GM12864 (cell line): ENCODE measurements around the gene TINAGL1.

ENCODE experiments used
- DNase-seq: peaks from one replicate; pipeline ENCODE4 v3.0.0-alpha.2; 2011; ENCODE audit warnings: low read depth
- H3K4me3 ChIP-seq: 2 replicates; pipeline ENCODE4 v1.5.1; 2011; ENCODE audit warnings: mild to moderate bottlenecking, low read depth, low read length, control low read depth
- TF ChIP-seq, protein P1 (sequence below): IDR thresholded peaks from 2 replicates; pipeline ENCODE4 v1.5.1; 2011; ENCODE audit warnings: low read depth, mild to moderate bottlenecking, moderate library complexity, low read length, control low read depth, inconsistent platforms; ENCODE audit errors: missing control alignments

Gene TINAGL1, protein sequence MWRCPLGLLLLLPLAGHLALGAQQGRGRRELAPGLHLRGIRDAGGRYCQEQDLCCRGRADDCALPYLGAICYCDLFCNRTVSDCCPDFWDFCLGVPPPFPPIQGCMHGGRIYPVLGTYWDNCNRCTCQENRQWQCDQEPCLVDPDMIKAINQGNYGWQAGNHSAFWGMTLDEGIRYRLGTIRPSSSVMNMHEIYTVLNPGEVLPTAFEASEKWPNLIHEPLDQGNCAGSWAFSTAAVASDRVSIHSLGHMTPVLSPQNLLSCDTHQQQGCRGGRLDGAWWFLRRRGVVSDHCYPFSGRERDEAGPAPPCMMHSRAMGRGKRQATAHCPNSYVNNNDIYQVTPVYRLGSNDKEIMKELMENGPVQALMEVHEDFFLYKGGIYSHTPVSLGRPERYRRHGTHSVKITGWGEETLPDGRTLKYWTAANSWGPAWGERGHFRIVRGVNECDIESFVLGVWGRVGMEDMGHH

DNA sequence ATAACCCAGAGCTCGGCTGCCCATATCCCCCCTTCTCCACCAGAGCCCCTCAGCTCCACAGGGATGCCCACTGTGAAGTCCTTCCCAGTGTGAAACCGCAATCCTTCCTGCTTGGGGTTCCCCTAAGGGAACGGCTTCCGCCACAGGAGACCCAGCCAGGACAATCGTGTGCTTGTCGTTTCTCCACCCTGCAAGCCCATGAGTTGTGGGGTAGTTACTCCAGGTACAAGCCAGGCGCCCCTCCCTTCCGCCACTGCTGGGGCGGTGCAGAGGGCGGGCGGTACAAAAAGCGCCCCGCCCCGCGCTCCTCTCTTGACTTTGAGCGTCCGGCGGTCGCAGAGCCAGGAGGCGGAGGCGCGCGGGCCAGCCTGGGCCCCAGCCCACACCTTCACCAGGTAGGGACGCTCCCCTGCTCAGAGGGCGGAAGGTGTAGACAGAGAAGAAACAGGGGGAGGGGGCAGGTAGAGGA is at the start of gene TINAGL1:
TSS of gene TINAGL1 (plus strand) at position 315 of the 469 bp plus-strand sequence. CDS start 634 bp downstream, outside the sequence.
- TF ChIP-seq, protein P1, sequence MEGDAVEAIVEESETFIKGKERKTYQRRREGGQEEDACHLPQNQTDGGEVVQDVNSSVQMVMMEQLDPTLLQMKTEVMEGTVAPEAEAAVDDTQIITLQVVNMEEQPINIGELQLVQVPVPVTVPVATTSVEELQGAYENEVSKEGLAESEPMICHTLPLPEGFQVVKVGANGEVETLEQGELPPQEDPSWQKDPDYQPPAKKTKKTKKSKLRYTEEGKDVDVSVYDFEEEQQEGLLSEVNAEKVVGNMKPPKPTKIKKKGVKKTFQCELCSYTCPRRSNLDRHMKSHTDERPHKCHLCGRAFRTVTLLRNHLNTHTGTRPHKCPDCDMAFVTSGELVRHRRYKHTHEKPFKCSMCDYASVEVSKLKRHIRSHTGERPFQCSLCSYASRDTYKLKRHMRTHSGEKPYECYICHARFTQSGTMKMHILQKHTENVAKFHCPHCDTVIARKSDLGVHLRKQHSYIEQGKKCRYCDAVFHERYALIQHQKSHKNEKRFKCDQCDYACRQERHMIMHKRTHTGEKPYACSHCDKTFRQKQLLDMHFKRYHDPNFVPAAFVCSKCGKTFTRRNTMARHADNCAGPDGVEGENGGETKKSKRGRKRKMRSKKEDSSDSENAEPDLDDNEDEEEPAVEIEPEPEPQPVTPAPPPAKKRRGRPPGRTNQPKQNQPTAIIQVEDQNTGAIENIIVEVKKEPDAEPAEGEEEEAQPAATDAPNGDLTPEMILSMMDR, result no peak
- H3K4me3 ChIP-seq, result no peak within 1 kb of the TSS
- no peak for DNase-seq

DNA sequence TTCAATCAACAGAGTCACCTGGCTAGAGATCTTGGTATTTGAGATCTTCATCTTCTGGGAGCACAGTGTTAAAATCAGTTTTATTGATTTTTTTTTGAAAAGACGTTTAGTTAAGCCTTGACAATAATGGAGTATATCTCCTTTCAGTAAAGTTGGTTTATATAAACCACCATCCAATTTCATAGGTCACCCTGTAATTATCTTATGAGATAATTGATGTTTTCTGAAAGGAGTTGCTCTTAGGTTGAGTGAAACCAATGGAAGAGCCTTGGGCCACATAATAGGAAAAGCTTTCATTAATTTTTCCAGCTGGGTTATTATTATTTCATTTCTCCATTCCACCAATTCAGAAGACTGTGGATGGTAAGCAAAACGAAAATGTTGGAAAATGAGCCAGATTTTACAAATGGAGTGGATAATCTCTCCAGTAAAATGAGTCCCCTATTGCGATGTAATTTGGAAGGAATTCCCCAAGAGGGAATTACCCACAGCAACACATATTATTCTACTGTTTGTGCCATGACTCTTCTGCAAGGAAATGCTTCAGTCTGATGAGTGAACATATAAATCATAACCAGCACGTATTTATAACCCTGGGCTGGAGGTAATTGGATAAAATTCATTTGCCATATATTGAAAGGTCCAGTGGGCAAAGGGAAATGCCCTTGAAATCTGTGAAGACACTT is 46.2 kb upstream of the TINAGL1 start:
- TF ChIP-seq, protein P1, result no peak
- no peak for DNase-seq
- H3K4me3 ChIP-seq, result no peak overlapping the region

DNA sequence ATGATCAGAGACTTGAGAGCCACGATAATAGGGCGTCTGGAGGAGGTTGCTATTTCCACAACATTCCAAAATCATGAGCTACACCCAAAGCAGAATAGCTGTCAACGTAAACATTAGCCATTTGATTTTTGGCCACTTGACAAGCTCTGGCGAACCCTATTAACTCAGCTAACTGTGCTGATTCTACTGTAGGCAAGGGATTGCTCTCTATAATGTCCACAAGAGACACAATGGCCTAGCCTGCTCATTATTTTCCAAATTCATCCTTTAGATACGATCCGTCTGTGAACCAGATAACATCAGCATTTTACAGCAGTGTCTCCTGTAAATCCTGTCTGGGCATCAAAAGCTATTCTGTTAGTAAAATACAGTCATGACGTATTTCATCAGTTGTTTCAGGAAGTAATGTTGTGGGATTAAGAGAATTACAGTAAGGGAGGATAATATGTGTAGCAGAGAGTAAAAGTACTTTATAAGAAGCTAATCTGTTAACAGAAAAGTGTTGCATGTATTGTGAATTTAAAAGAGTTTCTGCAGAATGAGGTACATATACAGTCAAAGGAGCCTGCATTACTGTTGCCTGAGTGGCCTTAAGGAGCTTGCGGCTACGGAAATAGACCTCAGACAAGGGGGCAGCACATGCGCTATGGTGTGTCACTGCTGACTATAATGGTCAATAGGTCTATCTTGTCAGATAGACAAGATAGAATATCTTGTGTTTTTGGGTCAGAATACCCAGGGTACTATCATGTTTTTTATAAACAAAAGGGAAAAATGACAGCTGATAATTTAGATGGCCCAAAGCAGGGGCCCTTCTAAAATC is 44.9 kb upstream of the TINAGL1 start:
- DNase-seq, result no peak
- TF ChIP-seq, protein P1, result no peak
- no peak overlapping the region for H3K4me3 ChIP-seq

DNA sequence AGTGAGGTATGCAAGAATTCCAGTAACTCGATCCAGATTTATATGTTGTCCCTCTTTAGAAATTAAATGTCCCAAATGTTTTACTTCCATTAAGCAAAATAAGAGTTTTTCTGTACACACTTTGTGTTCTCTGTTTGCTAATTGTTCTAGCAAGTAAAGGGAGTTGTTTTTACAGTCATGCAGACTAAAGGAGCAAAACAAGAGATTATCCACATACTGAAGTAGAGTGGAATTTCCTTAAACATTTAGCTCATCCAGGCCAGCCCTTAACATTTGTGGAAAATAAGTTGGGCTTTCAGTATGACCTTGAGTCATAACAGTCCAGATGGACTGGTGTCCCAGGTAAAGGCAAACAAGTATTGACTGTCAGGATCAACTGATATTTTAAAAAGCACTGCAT is 44.1 kb upstream of the TINAGL1 start:
- DNase-seq, result no peak
- no peak overlapping the region for H3K4me3 ChIP-seq
- TF ChIP-seq, protein P1, result no peak

DNA sequence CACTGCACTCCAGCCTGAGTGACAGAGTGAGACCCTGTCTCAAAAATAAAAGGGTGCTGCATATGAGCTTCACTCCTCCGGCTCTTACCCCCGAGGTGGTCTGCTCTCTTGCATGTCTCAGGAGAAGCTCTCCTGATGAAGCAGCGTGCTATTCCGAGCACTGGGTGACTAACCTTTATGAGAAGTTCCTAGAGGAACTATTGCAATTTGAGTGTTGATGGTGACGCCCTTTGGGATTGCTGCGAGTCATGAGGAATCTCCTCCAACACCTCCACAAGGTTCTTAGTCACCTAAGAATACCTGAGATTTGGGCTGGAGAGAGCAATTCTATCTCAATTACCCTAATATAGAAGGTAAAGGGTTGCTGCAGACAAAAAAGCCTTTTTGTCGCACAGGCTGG is 40.8 kb upstream of the TINAGL1 start:
- TF ChIP-seq, protein P1, result no peak
- DNase-seq, result no peak
- H3K4me3 ChIP-seq, result no peak overlapping the region

DNA sequence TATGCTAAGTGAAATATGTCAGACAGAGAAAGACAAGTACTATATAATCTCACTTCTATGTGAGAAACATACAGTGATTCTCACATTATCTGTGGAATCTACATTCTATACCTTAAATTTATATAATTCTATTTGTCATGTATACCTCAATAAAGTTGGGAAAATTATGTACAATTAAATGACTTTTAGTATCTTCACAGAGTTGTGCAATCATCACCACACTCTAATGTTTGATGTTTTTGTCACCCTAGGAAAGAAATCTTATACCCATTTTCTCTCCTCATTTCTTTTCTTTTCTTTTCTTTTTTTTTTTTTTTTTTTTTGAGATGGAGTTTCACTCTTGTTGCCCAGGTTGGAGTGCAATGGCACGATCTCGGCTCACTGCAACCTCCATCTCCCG is 37.0 kb upstream of the TINAGL1 start:
- TF ChIP-seq, protein P1, result no peak
- H3K4me3 ChIP-seq, result no peak overlapping the region
- DNase-seq, result no peak
